Stimulated activated CD4-positive, alpha-beta T cell treated with anti-CD3 and anti-CD28 coated beads, Interleukin-15, amount 100 ng/mL, for 24 hours (primary cell): ENCODE measurements around the gene FOXF1.

ENCODE experiments used
- DNase-seq: peaks from one replicate; pipeline ENCODE4 v3.0.0-alpha.2; 2020

The FOXF1 gene

GRCh38 chr16:86492961-86493629, 17.2 kb upstream of the FOXF1 start:
- no peak for DNase-seq

GRCh38 chr16:86494039-86494564, 16.2 kb upstream of the FOXF1 start:
- no peak for DNase-seq

GRCh38 chr16:86494565-86495356, 15.6 kb upstream of the FOXF1 start:
- DNase-seq, result no peak

GRCh38 chr16:86495357-86495701, 15.0 kb upstream of the FOXF1 start:
- DNase-seq, result no peak

- no peak for DNase-seq
Measured at GRCh38 chr16:86495756-86496261, 14.5 kb upstream of the FOXF1 start.

- no peak for DNase-seq
Measured at GRCh38 chr16:86496262-86496928, 13.9 kb upstream of the FOXF1 start.

- no peak for DNase-seq
Measured at GRCh38 chr16:86496929-86497461, 13.3 kb upstream of the FOXF1 start.

GRCh38 chr16:86497551-86498021, 12.7 kb upstream of the FOXF1 start:
- no peak for DNase-seq

- no peak for DNase-seq
Measured at GRCh38 chr16:86498155-86498670, 12.1 kb upstream of the FOXF1 start.

GRCh38 chr16:86498671-86499439, 11.5 kb upstream of the FOXF1 start:
- no peak for DNase-seq

GRCh38 chr16:86499440-86499786, 10.9 kb upstream of the FOXF1 start:
- no peak for DNase-seq

- no peak for DNase-seq
Measured at GRCh38 chr16:86499889-86500707, 10.2 kb upstream of the FOXF1 start.

GRCh38 chr16:86500708-86501510, 9.4 kb upstream of the FOXF1 start:
- no peak for DNase-seq

- no peak for DNase-seq
Measured at GRCh38 chr16:86501989-86502855, 8.1 kb upstream of the FOXF1 start.

GRCh38 chr16:86502856-86503748, 7.2 kb upstream of the FOXF1 start:
- no peak for DNase-seq

GRCh38 chr16:86503830-86504229, 6.5 kb upstream of the FOXF1 start:
- DNase-seq, result no peak

- no peak for DNase-seq
Measured at GRCh38 chr16:86504315-86505184, 5.8 kb upstream of the FOXF1 start.
